Effector memory CD4-positive, alpha-beta T cell (primary cell): ENCODE data around the gene CDC73.

Source experiments
- DNase-seq, 3 donors: peaks; one replicate each; pipeline ENCODE4 v3.0.0-alpha.2; 2020
- H3K27ac ChIP-seq: 2 replicates; pipeline ENCODE4 v1.7.0; 2013; ENCODE audit warnings: mild to moderate bottlenecking, low read length, moderate library complexity; ENCODE audit not compliant: insufficient read depth, poor library complexity, severe bottlenecking
- H3K27me3 ChIP-seq: replicated peaks from 2 replicates; pipeline ENCODE4 v1.7.0; 2013; ENCODE audit warnings: mild to moderate bottlenecking, low read length; ENCODE audit not compliant: insufficient read depth, control insufficient read depth, poor library complexity, severe bottlenecking
- H3K36me3 ChIP-seq: 2 replicates; pipeline ENCODE4 v1.7.0; 2013; ENCODE audit warnings: mild to moderate bottlenecking, low read length, moderate library complexity; ENCODE audit not compliant: control insufficient read depth, insufficient read depth
- H3K4me1 ChIP-seq: 2 replicates; pipeline ENCODE4 v1.7.0; 2013; ENCODE audit warnings: low read length, mild to moderate bottlenecking; ENCODE audit not compliant: control insufficient read depth, insufficient read depth, poor library complexity, severe bottlenecking
- H3K4me3 ChIP-seq: 2 replicates; pipeline ENCODE4 v1.7.0; 2013; ENCODE audit warnings: low read length, low read depth, mild to moderate bottlenecking; ENCODE audit not compliant: insufficient read depth, poor library complexity, severe bottlenecking
- H3K9me3 ChIP-seq: 2 replicates; pipeline ENCODE4 v1.7.0; 2013; ENCODE audit warnings: mild to moderate bottlenecking, low read length, moderate library complexity; ENCODE audit not compliant: control insufficient read depth

The CDC73 gene

DNA sequence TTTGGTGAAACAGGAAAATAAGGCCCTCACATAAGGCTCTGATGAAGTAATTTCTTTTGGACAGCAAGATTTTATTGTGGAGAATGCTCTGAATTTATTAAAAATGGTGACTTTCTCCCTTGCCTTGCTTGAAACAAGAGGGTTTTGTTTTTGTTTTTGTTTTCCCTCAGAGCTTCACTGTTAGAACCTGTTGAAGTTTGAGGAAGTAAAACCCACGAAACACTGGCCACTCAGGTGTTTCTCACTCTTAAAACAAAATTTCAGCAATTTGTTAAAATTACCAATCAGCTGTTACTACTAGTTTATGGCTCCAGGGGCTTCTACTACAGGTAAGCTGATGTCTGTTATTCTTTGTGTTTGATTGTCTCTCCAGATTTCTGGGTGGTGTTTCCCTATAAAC lies 177.2 kb downstream of the CDC73 start:
- Histone ChIP-seq H3K27me3 (no peaks in the 10 kb centered on the region), H3K4me3 (no peak overlapping the region), H3K27ac (no peak overlapping the region), H3K36me3 (no peaks in the 10 kb centered on the region), H3K9me3 (no peaks in the 10 kb centered on the region), H3K4me1 (no peaks in the 10 kb centered on the region)
- no peak for DNase-seq

DNA sequence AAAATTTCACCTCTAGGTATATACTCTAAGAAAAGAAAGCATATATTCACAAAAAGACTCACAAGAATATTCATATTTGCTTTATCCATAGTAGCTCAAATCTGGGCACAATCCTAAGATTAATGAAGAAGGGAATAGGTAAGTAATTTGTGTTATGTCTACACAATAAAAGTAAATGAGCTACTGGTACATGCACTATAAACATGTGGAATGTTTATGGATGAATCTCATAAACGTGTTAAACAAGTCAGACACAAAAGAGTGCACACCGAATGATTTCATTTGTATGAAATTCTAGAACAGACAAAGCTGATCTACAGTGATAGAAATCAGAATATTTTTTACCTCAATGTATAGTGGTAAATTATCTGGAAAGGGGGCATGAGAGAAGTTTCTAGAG lies 179.9 kb downstream of the CDC73 start:
- H3K4me1 ChIP-seq, result no peaks in the 10 kb centered on the region
- DNase-seq, result no peak
- H3K9me3 ChIP-seq, result no peaks in the 10 kb centered on the region

DNA sequence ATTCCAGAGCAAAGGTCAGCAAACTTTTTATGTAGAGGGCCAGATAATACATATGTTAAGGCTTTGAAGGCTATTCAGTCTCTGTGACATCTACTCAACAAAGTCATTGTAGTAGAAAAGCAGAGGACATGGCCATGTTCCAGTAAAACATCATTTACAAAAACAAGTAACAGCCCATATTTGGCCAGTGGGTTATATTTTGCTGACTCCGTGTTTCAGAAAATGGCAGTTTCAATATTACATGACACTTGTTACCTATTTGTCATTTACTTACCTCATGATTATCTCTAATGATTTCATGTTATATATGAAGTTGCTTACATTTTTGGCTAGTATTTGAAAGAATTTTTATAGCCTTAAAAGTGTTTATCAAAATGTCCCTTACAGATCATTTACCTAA lies 182.0 kb downstream of the CDC73 start:
- H3K4me3 ChIP-seq, result no peak overlapping the region
- no peaks in the 10 kb centered on the region for H3K27me3 ChIP-seq
- no peak for DNase-seq
- H3K9me3 ChIP-seq, result no peaks in the 10 kb centered on the region
- H3K36me3 ChIP-seq, result no peaks in the 10 kb centered on the region
- no peaks in the 10 kb centered on the region for H3K4me1 ChIP-seq
- no peak overlapping the region for H3K27ac ChIP-seq

More for the DNA sequence above, 179.9 kb downstream of the CDC73 start:
- no peaks in the 10 kb centered on the region for H3K36me3 ChIP-seq
- no peak overlapping the region for H3K4me3 ChIP-seq
- H3K27ac ChIP-seq, result no peak overlapping the region
- no peaks in the 10 kb centered on the region for H3K27me3 ChIP-seq
